K562 (cell line): ENCODE measurements around the gene SYCP2. TPM values are rescaled to one million over a fixed set of nuclear protein-coding genes. Genes with fewer than 3 reads are reported as not detected.

Source experiments
- CREB5 ChIP-seq: fragments of 250-450 bp; sonication (Bioruptor Pico); IDR thresholded peaks from 2 replicates; pipeline ENCODE4 v1.5.0; 2020; ENCODE audit warnings: mild to moderate bottlenecking
- FOXK2 ChIP-seq, 2 experiments: fragments of 450-650 bp; IDR thresholded peaks in 1 of 2; conservative IDR thresholded peaks in 1 of 2; 2 replicates each; pipeline ENCODE4 v1.6.1; 2016; ENCODE audit warnings: low read depth in 2 of 2, mild to moderate bottlenecking in 1 of 2
- GTF2A2 ChIP-seq: IDR thresholded peaks from 2 replicates; pipeline ENCODE4 v1.6.1; 2016; ENCODE audit warnings: mild to moderate bottlenecking, missing genetic modification characterization, missing compliant biosample characterization
- HINFP ChIP-seq: fragments of 450-650 bp; conservative IDR thresholded peaks from 2 replicates; pipeline ENCODE4 v1.6.1; 2016; ENCODE audit warnings: missing genetic modification characterization, low read depth, mild to moderate bottlenecking, control low read depth, missing compliant biosample characterization
- MEIS2 ChIP-seq: fragments of 450-650 bp; IDR thresholded peaks from 2 replicates; pipeline ENCODE4 v1.6.1; 2014; ENCODE audit warnings: mild to moderate bottlenecking; ENCODE audit not compliant: partially characterized antibody
- NBN ChIP-seq: fragments of 450-650 bp; IDR thresholded peaks from 2 replicates; pipeline ENCODE4 v1.6.1; 2016; ENCODE audit warnings: low read depth, mild to moderate bottlenecking
- NRF1 ChIP-seq, 2 experiments: fragments of 450-650 bp; IDR thresholded peaks in 1 of 2; conservative IDR thresholded peaks in 1 of 2; 2 replicates each; pipeline ENCODE4 v1.6.1; 2014; ENCODE audit warnings: mild to moderate bottlenecking in 2 of 2
- RB1 ChIP-seq: fragments of 450-650 bp; IDR thresholded peaks from 2 replicates; pipeline ENCODE4 v1.6.1; 2017; ENCODE audit warnings: low read depth, mild to moderate bottlenecking
- SAP30 ChIP-seq: fragments of 200-600 bp; sonication (generic); IDR thresholded peaks from 2 replicates; pipeline ENCODE4 v1.6.1; 2012; ENCODE audit warnings: borderline replicate concordance, low read depth, mild to moderate bottlenecking, moderate library complexity, low read length, control low read depth, inconsistent platforms; ENCODE audit not compliant: insufficient read depth, poor library complexity, severe bottlenecking
- TAF1 ChIP-seq: IDR thresholded peaks from 2 replicates; pipeline ENCODE4 v1.6.1; 2011; ENCODE audit warnings: mild to moderate bottlenecking, low read length, moderate library complexity; ENCODE audit not compliant: insufficient read depth, control insufficient read depth, severe bottlenecking; ENCODE audit errors: extremely low read depth
- VEZF1 ChIP-seq: fragments of 200-800 bp; sonication (Bioruptor generic); IDR thresholded peaks from 2 replicates; pipeline ENCODE4 v1.6.1; 2017; ENCODE audit warnings: missing genetic modification characterization, missing compliant biosample characterization
- ZBTB12 ChIP-seq: fragments of 250-450 bp; sonication (Bioruptor Pico); IDR thresholded peaks from 2 replicates; pipeline ENCODE4 v1.4.0; 2020
- ZBTB5 ChIP-seq: fragments of 450-650 bp; IDR thresholded peaks from 2 replicates; pipeline ENCODE4 v1.6.1; 2017; ENCODE audit warnings: antibody characterized with exemption
- ZFP36 ChIP-seq: fragments of 150-350 bp; IDR thresholded peaks from 2 replicates; pipeline ENCODE4 v1.6.1; 2018; ENCODE audit warnings: low read length, low read depth; ENCODE audit not compliant: partially characterized antibody
- ZNF143 ChIP-seq: sonication (generic); formaldehyde crosslinking; IDR thresholded peaks from 2 replicates; pipeline ENCODE4 v1.9.0; 2022; ENCODE audit warnings: mild to moderate bottlenecking, missing genetic modification reagents
- ZNF277 ChIP-seq: fragments of 250-450 bp; sonication (Bioruptor Pico); IDR thresholded peaks from 2 replicates; pipeline ENCODE4 v1.8.0; 2022; ENCODE audit warnings: inconsistent platforms, mild to moderate bottlenecking, moderate library complexity, borderline replicate concordance
- ZNF354B ChIP-seq: fragments of 250-450 bp; sonication (Bioruptor Pico); IDR thresholded peaks from 2 replicates; pipeline ENCODE4 v1.4.0; 2020
- polyA plus RNA-seq, 8 experiments: library from polyadenylated mRNA; depleted of rRNA in 4 of 8; stranded (reverse) in 5 of 8; unstranded in 3 of 8; fragments of >200 nt; fragmentation: Nextera tagmentation in 2 of 8; fragmentation: Illumina TruSeq in 1 of 8; extraction: Ambion mirVana in 2 of 8; extraction: Trizol in 1 of 8; gene quantifications; 2 replicates each; pipeline versions ENCODE4 v1.2.1 to v1.2.3, GENCODE V29; 2011 to 2014; ENCODE audit warnings: inconsistent platforms in 1 of 8, missing spikeins in 1 of 8
- total RNA-seq, 7 experiments: library from RNA; depleted of rRNA in 6 of 7; stranded (reverse); fragments of >200 nt in 6 of 7; fragmentation: Illumina TruSeq in 2 of 7; extraction: Trizol in 2 of 7; gene quantifications; 2 replicates each; pipeline versions ENCODE4 v1.2.1 to v1.2.3, GENCODE V29; 2011 to 2021; ENCODE audit warnings: low replicate concordance in 1 of 7

Gene SYCP2
- total and polyA plus RNA-seq, 9 of the 15 experiments (the other 6 are each of a cell fraction or from before 2014, with no cell fraction given): 0.24 to 1.6 (median 0.67) TPM

- TF ChIP-seq NRF1 (conservative IDR thresholded peaks at IDR 0.05 in 1 of 2, IDR thresholded peaks at IDR 0.05 in 1 of 2) (peak; percentile 87 to 88), TAF1 (peak; percentile 72), ZFP36 (no peak), CREB5 (CRISPR knock-in tag) (no peak), ZBTB5 (no peak), ZNF277 (CRISPR knock-in tag) (no peak), ZNF143 (CRISPR knock-in tag) (peak; percentile 74), FOXK2 (conservative IDR thresholded peaks at IDR 0.05 in 1 of 2, IDR thresholded peaks at IDR 0.05 in 1 of 2; ENCODE audit: low read depth in 2 of 2) (peak; percentile 88 to 91), VEZF1 (CRISPR knock-in tag) (peak; percentile 71), ZNF354B (no peak), GTF2A2 (no peak), ZBTB12 (CRISPR knock-in tag) (peak; percentile 47), RB1 (peak; percentile 55), MEIS2 (peak; percentile 92), NBN (peak; percentile 63; the same call in 1 of the 2 replicates), HINFP (tag) (peak; percentile 70), SAP30 (peak; percentile 33)
Measured at GRCh38 chr20:59940129-59940955, 6.9 kb upstream of the SYCP2 start, which contains the start of the genes FAM217B and PPP1R3D (continued).
